K562 (cell line): Measurements from ENCODE around the gene S100P. TPM values are rescaled to one million over a fixed set of nuclear protein-coding genes. Genes with fewer than 3 reads are reported as not detected.

Experiments
- ATAC-seq: fragments of 200-7000 bp; cut with Tn5 transposase; 3 replicates; pipeline ENCODE4 v1.9.1; 2020; ENCODE audit warnings: moderate library complexity
- BruUV-seq: library from RNA; stranded (reverse); fragments of 400-500 nt; replicated peaks from 2 replicates; lab custom pipeline; 2021; lab: Mats Ljungman, UMichigan
- CTCF ChIA-PET: fragments of 300-600 bp; formaldehyde crosslinking; extraction: SDS; loops from one replicate; lab custom pipeline; 2021; ENCODE audit warnings: low intra/inter-chr PET ratio; lab: Yijun Ruan, JAX
- POLR2A ChIA-PET: fragments of 300-600, 350-650 bp; sonication (Branson Sonifier 250); formaldehyde crosslinking; extraction: SDS; loops from one replicate; lab custom pipeline; 2021; ENCODE audit warnings: antibody characterized with exemption, inconsistent platforms; lab: Yijun Ruan, JAX
- DNase-seq, 4 experiments: peaks; one replicate each; pipeline versions ENCODE4 v3.0.0 to v3.0.0-alpha.2; 2011 to 2018; ENCODE audit warnings: low spot score in 3 of 4, mixed read lengths in 3 of 4; ENCODE audit errors: extremely low read depth in 1 of 4
- FAIRE-seq: peaks from 2 replicates; lab custom pipeline; 2011; peaks lifted over from hg19 to GRCh38; lab: Jason Lieb, UNC
- H2AFZ ChIP-seq: 2 replicates; pipeline ENCODE4 v1.6.0; 2011; ENCODE audit warnings: low read depth, low read length, control low read depth, inconsistent platforms
- H3K27ac ChIP-seq: fragments of 200-600 bp; 3 replicates; pipeline ENCODE4 v1.8.0; 2011; ENCODE audit warnings: low read depth, mild to moderate bottlenecking, control low read depth, inconsistent platforms, low read length, moderate library complexity, mixed read lengths; ENCODE audit errors: extremely low read depth
- H3K27me3 ChIP-seq, 2 experiments: fragments of 300-600 bp in 1 of 2; 2 replicates in 1 of 2; 3 replicates in 1 of 2; pipeline versions ENCODE4 v1.6.0 to v1.8.0; 2011; ENCODE audit warnings: inconsistent platforms in 2 of 2, low read length in 2 of 2, mild to moderate bottlenecking in 1 of 2, mixed read lengths in 1 of 2, moderate library complexity in 1 of 2; ENCODE audit not compliant: control insufficient read depth in 2 of 2, insufficient read depth in 2 of 2
- H3K36me3 ChIP-seq: fragments of 300-600 bp; 3 replicates; pipeline ENCODE4 v1.8.0; 2011; ENCODE audit warnings: mild to moderate bottlenecking, low read length, inconsistent platforms; ENCODE audit not compliant: control insufficient read depth, insufficient read depth
- H3K4me1 ChIP-seq, 2 experiments: fragments of 200-600 bp in 1 of 2; replicated peaks in 1 of 2; 2 replicates in 1 of 2; 3 replicates in 1 of 2; pipeline versions ENCODE4 v1.5.1 to v1.8.0; 2011; ENCODE audit warnings: inconsistent platforms in 2 of 2, low read length in 2 of 2, mild to moderate bottlenecking in 1 of 2, mixed read lengths in 1 of 2, moderate library complexity in 1 of 2; ENCODE audit not compliant: control insufficient read depth in 2 of 2, insufficient read depth in 2 of 2
- H3K4me2 ChIP-seq: 2 replicates; pipeline ENCODE4 v1.6.1; 2011; ENCODE audit warnings: low read length, control low read depth, inconsistent platforms, mixed read lengths; ENCODE audit not compliant: insufficient read depth
- H3K4me3 ChIP-seq: fragments of 200-600 bp; sonication (generic), shearing (Covaris generic); 2 replicates; pipeline ENCODE4 v1.5.1; 2016; ENCODE audit warnings: control low read depth, inconsistent platforms
- H3K79me2 ChIP-seq: fragments of 200-600 bp; 3 replicates; pipeline ENCODE4 v1.8.0; 2011; ENCODE audit warnings: low read length, inconsistent platforms; ENCODE audit not compliant: control insufficient read depth, insufficient read depth
- H3K9ac ChIP-seq, 2 experiments: 2 replicates each; pipeline versions ENCODE4 v1.6.0 to v1.6.1; 2011; ENCODE audit warnings: low read depth in 2 of 2, low read length in 2 of 2, control low read depth in 1 of 2, inconsistent platforms in 1 of 2, mild to moderate bottlenecking in 1 of 2, mixed read lengths in 1 of 2; ENCODE audit not compliant: insufficient read depth in 1 of 2
- H3K9me1 ChIP-seq: one replicate; pipeline ENCODE4 v1.6.0; 2011; ENCODE audit warnings: inconsistent platforms, mild to moderate bottlenecking, low read length, moderate library complexity; ENCODE audit not compliant: control insufficient read depth, insufficient read depth
- H3K9me3 ChIP-seq: replicated peaks from 2 replicates; pipeline ENCODE4 v1.5.1; 2011; ENCODE audit warnings: low read depth, low read length, inconsistent platforms; ENCODE audit not compliant: control insufficient read depth, insufficient read depth
- H4K20me1 ChIP-seq: replicated peaks from 2 replicates; pipeline ENCODE4 v1.6.1; 2011; ENCODE audit warnings: low read length, inconsistent platforms, mixed read lengths; ENCODE audit not compliant: control insufficient read depth, insufficient read depth
- CTBP1 ChIP-seq: fragments of 450-650 bp; IDR thresholded peaks from 2 replicates; pipeline ENCODE4 v1.6.1; 2016; ENCODE audit warnings: borderline replicate concordance
- ELF2 ChIP-seq: fragments of 250-450 bp; sonication (Bioruptor Pico); IDR thresholded peaks from 2 replicates; pipeline ENCODE4 v1.5.0; 2021; ENCODE audit warnings: mild to moderate bottlenecking
- ETV1 ChIP-seq: fragments of 450-650 bp; conservative IDR thresholded peaks from 2 replicates; pipeline ENCODE4 v1.6.1; 2016; ENCODE audit warnings: missing genetic modification characterization, control low read depth, low read depth, missing compliant biosample characterization
- FOXK2 ChIP-seq, 2 experiments: fragments of 450-650 bp; IDR thresholded peaks in 1 of 2; conservative IDR thresholded peaks in 1 of 2; 2 replicates each; pipeline ENCODE4 v1.6.1; 2016; ENCODE audit warnings: low read depth in 2 of 2, mild to moderate bottlenecking in 1 of 2
- KDM1A ChIP-seq, 2 experiments: fragments of 450-650 bp; IDR thresholded peaks; 2 replicates each; pipeline ENCODE4 v1.6.1; 2016; ENCODE audit warnings: mild to moderate bottlenecking in 2 of 2
- LARP7 ChIP-seq: fragments of 450-650 bp; IDR thresholded peaks from 2 replicates; pipeline ENCODE4 v1.6.1; 2016
- MCM7 ChIP-seq, 2 experiments: fragments of 450-650 bp; IDR thresholded peaks; 2 replicates each; pipeline ENCODE4 v1.6.1; 2016 to 2018
- RAD21 ChIP-seq, 2 experiments: fragments of 250-450 bp in 1 of 2; fragments of 450-650 bp in 1 of 2; sonication (Bioruptor Pico) in 1 of 2; formaldehyde crosslinking in 1 of 2; IDR thresholded peaks in 1 of 2; conservative IDR thresholded peaks in 1 of 2; 2 replicates each; pipeline versions ENCODE4 v1.4.0 to v1.8.0; 2020 to 2022; ENCODE audit warnings: mild to moderate bottlenecking in 2 of 2, moderate library complexity in 1 of 2
- SIX5 ChIP-seq, 2 experiments: IDR thresholded peaks; 2 replicates each; pipeline ENCODE4 v1.6.1; 2011; ENCODE audit warnings: low read length in 2 of 2, borderline replicate concordance in 1 of 2, low read depth in 1 of 2, mild to moderate bottlenecking in 1 of 2, moderate library complexity in 1 of 2; ENCODE audit not compliant: insufficient read depth in 1 of 2
- SOX6 ChIP-seq: fragments of 450-650 bp; IDR thresholded peaks from 2 replicates; pipeline ENCODE4 v1.6.1; 2014; ENCODE audit warnings: mild to moderate bottlenecking
- SPI1 ChIP-seq: IDR thresholded peaks from 2 replicates; pipeline ENCODE4 v1.6.1; 2011; ENCODE audit warnings: low read depth, low read length, control low read depth, borderline replicate concordance
- ZKSCAN3 ChIP-seq: fragments of 250-450 bp; sonication (Bioruptor Pico); IDR thresholded peaks from 2 replicates; pipeline ENCODE4 v1.4.0; 2020
- ZNF263 ChIP-seq: sonication (generic); formaldehyde crosslinking; IDR thresholded peaks from 2 replicates; pipeline ENCODE4 v1.8.0; 2022; ENCODE audit warnings: mild to moderate bottlenecking, missing genetic modification reagents, borderline replicate concordance
- ZNF398 ChIP-seq: fragments of 250-450 bp; sonication (Bioruptor Pico); IDR thresholded peaks from 2 replicates; pipeline ENCODE4 v1.8.0; 2021; ENCODE audit warnings: moderate library complexity, mild to moderate bottlenecking, inconsistent platforms
- WGBS: fragments of 100-300 bp; shearing (Covaris generic); methylation state at CpG from one replicate; pipeline ENCODE4 v1.1.6; 2016; ENCODE audit warnings: low coverage, mixed read lengths; ENCODE audit not compliant: insufficient coverage; ENCODE audit errors: missing lambda C conversion rate; 5-methylcytosine and 5-hydroxymethylcytosine counted together
- in situ Hi-C: fragments of 300-500 bp; cut with MboI; formaldehyde crosslinking; loops from 4 replicates; pipeline ENCODE4 v1.15.0; 2018; ENCODE audit warnings: inconsistent platforms, mixed read lengths
- intact Hi-C: fragments of 100-400 bp; cut with micrococcal nuclease; formaldehyde crosslinking; loops from 2 replicates; pipeline ENCODE4 v1.14.2; 2022
- polyA plus RNA-seq, 8 experiments: library from polyadenylated mRNA; depleted of rRNA in 4 of 8; stranded (reverse) in 5 of 8; unstranded in 3 of 8; fragments of >200 nt; fragmentation: Nextera tagmentation in 2 of 8; fragmentation: Illumina TruSeq in 1 of 8; extraction: Ambion mirVana in 2 of 8; extraction: Trizol in 1 of 8; gene quantifications; 2 replicates each; pipeline versions ENCODE4 v1.2.1 to v1.2.3, GENCODE V29; 2011 to 2014; ENCODE audit warnings: inconsistent platforms in 1 of 8, missing spikeins in 1 of 8
- total RNA-seq, 7 experiments: library from RNA; depleted of rRNA in 6 of 7; stranded (reverse); fragments of >200 nt in 6 of 7; fragmentation: Illumina TruSeq in 2 of 7; extraction: Trizol in 2 of 7; gene quantifications; 2 replicates each; pipeline versions ENCODE4 v1.2.1 to v1.2.3, GENCODE V29; 2011 to 2021; ENCODE audit warnings: low replicate concordance in 1 of 7

The S100P gene
- total and polyA plus RNA-seq, 9 of the 15 experiments (the other 6 are each of a cell fraction or from before 2014, with no cell fraction given): 4.1 to 23.8 (median 7.5) TPM

- TF ChIP-seq FOXK2 (conservative IDR thresholded peaks at IDR 0.05 in 1 of 2, IDR thresholded peaks at IDR 0.05 in 1 of 2; ENCODE audit: low read depth in 2 of 2): peak; percentile 57 to 73; a peak in 3 of 4 replicates
- TF ChIP-seq SIX5 (IDR thresholded peaks at IDR 0.05; ENCODE audit: borderline replicate concordance in 1 of 2, insufficient read depth in 1 of 2, low read depth in 1 of 2, low read length in 2 of 2): no peak
- 0 out of 2 replicates have a peak, but pooled peaks have one; percentile 26 for TF ChIP-seq CTBP1
- TF ChIP-seq RAD21 (CRISPR knock-in tag; conservative IDR thresholded peaks at IDR 0.05 in 1 of 2, IDR thresholded peaks at IDR 0.05 in 1 of 2): peak; percentile 12 to 46; a peak in 2 of 4 replicates
- 0 out of 2 replicates have a peak, but pooled peaks have one; percentile 9 for TF ChIP-seq ETV1
Measured at GRCh38 chr4:6695660-6696610, 2.3 kb downstream of the S100P start (continued).

GRCh38 chr4:6696611-6697010 is 2.9 kb downstream of the S100P start:
- peak overlapping the region; percentile 12; the same call in 1 of the 2 replicates for H3K4me2 ChIP-seq
- no peaks in the 10 kb centered on the region for H3K79me2 ChIP-seq

More at GRCh38 chr4:6696611-6697010, 2.9 kb downstream of the S100P start:
- intact Hi-C loops (no loop called here), in situ Hi-C loops (no loop called here)
- Histone ChIP-seq H3K9me3 (no peaks in the 10 kb centered on the region), H3K27me3 (no peaks in the 10 kb centered on the region), H3K9me1 (no peaks in the 10 kb centered on the region), H3K9ac (peak overlapping the region in 1 of 2 experiments; percentile 19; a peak in 1 of 4 replicates), H3K36me3 (no peaks in the 10 kb centered on the region), H3K4me1 (peaks cover 40 to 49% of the 10 kb centered on the region in 2 experiments), H4K20me1 (no peaks in the 10 kb centered on the region), H3K27ac (no peak overlapping the region), H3K4me3 (no peak overlapping the region), H2AFZ (peak overlapping the region; percentile 60; the same call in 1 of the 2 replicates)
- no peak for TF ChIP-seq SPI1
- TF ChIP-seq ELF2 (CRISPR knock-in tag): no peak
- TF ChIP-seq KDM1A (IDR thresholded peaks at IDR 0.05): no peak
- no peak for TF ChIP-seq SOX6
- TF ChIP-seq ZNF263: no peak
- TF ChIP-seq LARP7: no peak
- no peak for TF ChIP-seq ZNF398 (CRISPR knock-in tag)
- no peak for TF ChIP-seq MCM7 (IDR thresholded peaks at IDR 0.05)
- TF ChIP-seq ZKSCAN3: no peak
- 80% methylated on average over 8 of the region's 8 CpGs for WGBS
- BruUV-seq: no TSS peak
- DNase-seq (no peak), FAIRE-seq (no peak), ATAC-seq (no peak)
- POLR2A ChIA-PET: interaction anchor here (0.6 to 5.8 kb wide), 4 partner anchors 13 to 63 kb away, joined by 3 to 38 read pairs (median 4); partner anchors contain the start of gene MRFAP1L1
- CTCF ChIA-PET: no interaction called here
